Body of pancreas (tissue), 4 donors: Measurements from ENCODE around the gene ATP8B2.

Experiments used
- CTCF ChIP-seq, 7 experiments: fragments of 450-650 bp in 4 of 7; fragments of 200-600 bp in 3 of 7; sonication (generic) in 3 of 7; IDR thresholded peaks; one replicate each; pipeline ENCODE4 v1.5.1; 2016 to 2019; ENCODE audit warnings: antibody characterized with exemption in 7 of 7
- POLR2A ChIP-seq, 3 donors: fragments of 450-650 bp; IDR thresholded peaks; one replicate each; pipeline ENCODE4 v1.6.1; 2016; ENCODE audit warnings: antibody characterized with exemption in 3 of 3, mild to moderate bottlenecking in 2 of 3

GRCh38 chr1:154306151-154306550 is 19.2 kb upstream of the ATP8B2 start:
- TF ChIP-seq CTCF (IDR thresholded peaks at IDR 0.05) (no peak), POLR2A (IDR thresholded peaks at IDR 0.05) (no peak)
